ENCODE results near the gene ADAM15.

Gene ADAM15

GRCh38 chr1:155110381-155110780 is 59.3 kb downstream of the ADAM15 start:
- no peak for DNase-seq (ENCODE audit: low read depth in 1 of 2, low spot score in 1 of 2)

- no peak for DNase-seq (ENCODE audit: low read depth in 1 of 2, low spot score in 1 of 2)
Measured at GRCh38 chr1:155110826-155111225, 59.7 kb downstream of the ADAM15 start.
